ENCODE data around the gene GADD45GIP1.
"Not testable (repeated sequence)": the region's sequence is repeated elsewhere in the genome, so short reads cannot be mapped to it uniquely, and the experiment has no call there.

Gene GADD45GIP1

DNA sequence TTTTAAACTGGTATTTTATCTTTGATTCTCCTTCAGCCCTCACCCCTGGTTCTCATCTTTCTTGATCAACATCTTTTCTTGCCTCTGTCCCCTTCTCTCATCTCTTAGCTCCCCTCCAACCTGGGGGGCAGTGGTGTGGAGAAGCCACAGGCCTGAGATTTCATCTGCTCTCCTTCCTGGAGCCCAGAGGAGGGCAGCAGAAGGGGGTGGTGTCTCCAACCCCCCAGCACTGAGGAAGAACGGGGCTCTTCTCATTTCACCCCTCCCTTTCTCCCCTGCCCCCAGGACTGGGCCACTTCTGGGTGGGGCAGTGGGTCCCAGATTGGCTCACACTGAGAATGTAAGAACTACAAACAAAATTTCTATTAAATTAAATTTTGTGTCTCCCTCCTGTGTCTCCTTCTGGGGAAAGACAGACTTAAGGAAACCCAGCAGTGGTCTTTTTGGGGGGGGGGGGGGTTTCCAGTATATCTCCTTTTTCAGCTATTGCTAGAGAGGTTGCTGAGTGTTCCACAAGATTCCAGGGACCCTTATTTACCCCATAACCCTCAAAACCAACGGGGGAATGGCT, 12.8 kb downstream of the GADD45GIP1 start:
- in situ Hi-C loops (cut with HindIII; ENCODE audit: low sequenced_read_pairs): no loop called here

- in situ Hi-C loops (cut with HindIII; ENCODE audit: low sequenced_read_pairs): no loop called here
These were observed 13.5 kb downstream of the GADD45GIP1 start for GRCh38 chr19:12943437-12944044.

DNA sequence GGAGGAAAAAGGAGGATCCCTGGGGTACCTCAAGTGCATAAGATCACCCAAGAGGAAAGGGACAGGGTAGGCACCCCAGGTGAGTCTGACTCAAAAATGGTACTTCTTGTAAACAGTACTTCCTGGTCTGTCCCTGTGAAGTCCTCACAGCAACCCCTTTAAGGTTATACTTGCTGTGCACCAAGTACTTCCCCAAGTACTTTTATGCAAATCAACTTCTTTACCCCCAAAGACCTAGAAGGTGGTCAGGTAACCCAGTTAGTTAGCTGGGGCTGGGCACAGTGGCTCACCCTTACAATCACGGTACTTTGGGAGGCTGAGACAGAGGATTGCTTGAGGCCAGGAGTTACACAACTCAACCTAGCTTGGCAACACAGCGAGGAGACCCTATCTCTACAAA, 16.1 kb downstream of the GADD45GIP1 start:
- in situ Hi-C loops (cut with HindIII; ENCODE audit: low sequenced_read_pairs): no loop called here

DNA sequence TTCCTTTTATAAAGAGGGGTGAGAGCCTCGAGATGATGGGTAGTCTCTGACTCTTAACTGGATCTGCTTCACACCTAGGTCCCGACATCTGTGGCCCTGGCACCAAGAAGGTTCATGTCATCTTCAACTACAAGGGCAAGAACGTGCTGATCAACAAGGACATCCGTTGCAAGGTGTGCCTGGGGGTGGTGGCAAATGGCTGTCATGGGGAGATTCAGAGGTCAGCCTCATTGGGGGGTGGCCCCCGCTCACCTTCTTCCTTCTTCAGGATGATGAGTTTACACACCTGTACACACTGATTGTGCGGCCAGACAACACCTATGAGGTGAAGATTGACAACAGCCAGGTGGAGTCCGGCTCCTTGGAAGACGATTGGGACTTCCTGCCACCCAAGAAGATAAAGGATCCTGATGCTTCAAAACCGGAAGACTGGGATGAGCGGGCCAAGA, 17.0 kb downstream of the GADD45GIP1 start:
- in situ Hi-C loops (cut with HindIII; ENCODE audit: low sequenced_read_pairs): no loop called here

DNA sequence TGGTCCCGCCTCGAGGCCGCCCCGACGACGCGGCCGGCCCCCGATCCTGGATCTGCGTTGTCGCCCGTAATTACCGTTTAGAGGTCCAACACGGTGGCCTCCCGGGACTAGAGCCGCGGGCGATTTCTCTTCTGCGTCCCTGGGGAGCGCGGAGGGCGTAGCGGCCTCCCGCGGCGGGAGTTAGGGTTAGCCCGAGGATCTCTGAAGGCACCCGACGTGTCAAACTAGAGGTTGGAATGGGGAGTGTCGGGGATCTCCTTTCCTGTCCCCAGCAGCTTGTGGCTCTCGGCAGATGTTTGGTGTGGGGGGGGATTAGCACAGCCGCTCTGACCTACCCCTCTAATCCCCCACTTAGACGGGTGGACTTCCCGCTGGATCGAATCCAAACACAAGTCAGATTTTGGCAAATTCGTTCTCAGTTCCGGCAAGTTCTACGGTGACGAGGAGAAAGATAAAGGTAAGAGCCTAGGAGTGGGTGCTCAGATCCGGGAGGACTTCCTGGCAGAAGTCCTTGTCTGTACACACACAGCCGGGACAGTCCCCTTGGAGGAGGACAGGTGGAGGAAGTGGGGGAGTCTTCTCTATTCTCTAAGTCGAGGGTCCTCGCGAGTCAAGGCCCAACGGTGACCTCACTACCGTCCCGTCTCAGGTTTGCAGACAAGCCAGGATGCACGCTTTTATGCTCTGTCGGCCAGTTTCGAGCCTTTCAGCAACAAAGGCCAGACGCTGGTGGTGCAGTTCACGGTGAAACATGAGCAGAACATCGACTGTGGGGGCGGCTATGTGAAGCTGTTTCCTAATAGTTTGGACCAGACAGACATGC, 18.0 kb downstream of the GADD45GIP1 start:
- in situ Hi-C loops (cut with HindIII; ENCODE audit: low sequenced_read_pairs): no loop called here

- in situ Hi-C loops (cut with HindIII; ENCODE audit: low sequenced_read_pairs): no loop called here
These were observed 18.9 kb downstream of the GADD45GIP1 start, which contains the start of gene CALR for GRCh38 chr19:12937927-12938778. TSS of gene CALR (plus strand) at chr19:12938609. CDS start at chr19:12938680, 71 bp downstream.

- in situ Hi-C loops (cut with HindIII; ENCODE audit: low sequenced_read_pairs): no loop called here
These were observed 19.7 kb downstream of the GADD45GIP1 start for GRCh38 chr19:12937093-12937926.

- in situ Hi-C loops (cut with HindIII; ENCODE audit: low sequenced_read_pairs): no loop called here
These were observed 20.4 kb downstream of the GADD45GIP1 start for GRCh38 chr19:12936582-12936981.

DNA sequence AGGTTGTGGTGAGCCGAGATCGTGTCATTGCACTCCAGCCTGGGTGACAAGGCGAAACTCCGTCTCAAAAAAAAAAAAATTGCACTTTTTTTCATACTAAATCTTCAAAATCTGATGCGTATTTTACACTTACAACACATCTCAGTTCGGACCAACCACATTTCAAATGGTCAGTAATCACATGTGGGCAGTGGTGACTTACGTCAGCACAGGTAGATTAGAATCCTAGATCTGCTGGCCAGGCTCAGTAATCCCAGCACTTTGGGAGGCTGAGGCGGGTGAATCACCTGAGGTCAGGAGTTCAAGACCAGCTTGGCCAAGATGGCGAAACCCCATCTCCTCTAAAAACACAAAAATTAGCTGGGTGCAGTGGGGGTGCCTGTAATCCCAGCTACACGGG, 22.0 kb downstream of the GADD45GIP1 start:
- in situ Hi-C loops (cut with HindIII; ENCODE audit: low sequenced_read_pairs): no loop called here

DNA sequence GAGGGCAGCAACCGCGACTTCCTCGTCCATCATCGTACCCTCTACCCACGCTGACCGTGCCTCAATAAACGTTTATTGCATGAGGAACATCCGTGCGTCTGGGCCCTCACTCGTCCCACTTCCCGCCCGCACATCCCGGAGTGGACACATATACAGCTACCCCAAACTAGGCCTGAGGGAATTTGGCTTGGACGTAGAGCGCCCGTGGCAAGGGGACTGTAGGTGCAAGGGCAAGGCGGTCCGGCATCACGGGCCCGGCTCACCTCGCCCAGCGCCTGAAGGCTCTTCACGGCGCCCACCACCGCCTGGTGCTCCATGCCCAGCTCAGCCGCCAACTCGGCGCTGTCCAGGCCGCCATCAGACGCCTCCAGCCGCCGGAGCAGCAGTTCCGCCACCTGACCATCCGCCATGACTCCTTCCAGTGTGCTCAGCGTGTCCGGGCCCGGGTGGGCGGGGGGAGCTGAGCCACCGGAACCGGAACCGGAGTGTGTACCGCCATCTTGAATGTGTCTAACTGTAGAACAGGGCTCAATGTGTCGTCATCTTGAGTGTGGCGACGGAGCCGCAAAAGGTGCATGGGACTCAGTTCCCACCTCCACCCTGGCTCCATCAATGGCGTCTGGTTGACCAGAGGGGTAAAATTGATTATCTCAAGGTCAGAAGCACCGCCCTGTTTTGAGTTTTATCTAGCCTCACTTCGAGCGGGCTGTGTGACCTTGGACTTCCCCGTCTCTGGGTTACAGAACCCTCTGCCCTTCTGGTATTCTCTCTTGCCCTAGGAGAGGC, 23.5 kb downstream of the GADD45GIP1 start, which contains the start of gene FARSA:
Gene FARSA, minus strand, starts transcription at position 425 of the 786 bp plus-strand sequence. Its CDS starts 15 bp downstream, at position 410.
- in situ Hi-C loops (cut with HindIII; ENCODE audit: low sequenced_read_pairs): no loop called here

DNA sequence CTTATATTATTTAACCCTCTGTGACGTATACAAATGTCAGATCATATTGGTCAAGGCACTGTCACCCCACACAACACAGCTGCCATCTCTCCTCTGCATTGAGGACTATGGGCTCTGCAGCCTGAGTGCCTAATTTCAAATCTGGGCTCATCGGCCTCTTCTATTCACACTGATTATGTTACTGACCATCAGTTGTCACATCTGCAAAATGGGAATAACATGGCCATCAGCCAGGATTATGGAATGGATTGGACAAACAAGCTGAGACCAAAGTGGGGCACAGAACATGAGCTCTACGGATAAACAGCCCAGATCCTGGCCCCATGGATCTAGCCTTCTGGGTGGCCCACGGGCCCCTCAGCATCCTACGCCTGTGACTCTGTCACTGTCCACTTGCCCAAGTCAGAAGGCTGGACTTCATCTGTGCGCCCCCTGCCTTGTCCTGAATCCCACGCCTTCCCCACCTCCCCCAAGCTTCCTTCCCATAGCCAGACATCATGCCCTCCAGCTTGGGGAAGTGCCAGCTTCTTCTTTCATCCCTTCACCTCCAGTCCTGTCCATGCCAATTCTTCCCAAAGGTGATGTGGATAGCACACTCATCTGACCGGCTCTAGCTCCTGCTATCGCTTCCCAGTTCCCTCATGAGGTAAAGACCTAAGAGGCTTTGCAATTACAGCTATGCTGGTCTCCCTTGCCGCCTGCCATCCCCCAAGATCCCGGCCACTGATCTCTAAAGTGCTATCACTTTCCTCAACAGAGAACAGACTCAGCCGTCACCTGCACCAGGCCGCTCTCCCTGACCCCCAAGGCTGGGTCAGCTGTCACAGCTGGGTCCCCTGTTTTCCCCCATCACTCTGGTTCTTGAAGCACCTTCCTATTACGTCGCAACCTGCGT, 24.4 kb downstream of the GADD45GIP1 start:
- in situ Hi-C loops (cut with HindIII; ENCODE audit: low sequenced_read_pairs): no loop called here

DNA sequence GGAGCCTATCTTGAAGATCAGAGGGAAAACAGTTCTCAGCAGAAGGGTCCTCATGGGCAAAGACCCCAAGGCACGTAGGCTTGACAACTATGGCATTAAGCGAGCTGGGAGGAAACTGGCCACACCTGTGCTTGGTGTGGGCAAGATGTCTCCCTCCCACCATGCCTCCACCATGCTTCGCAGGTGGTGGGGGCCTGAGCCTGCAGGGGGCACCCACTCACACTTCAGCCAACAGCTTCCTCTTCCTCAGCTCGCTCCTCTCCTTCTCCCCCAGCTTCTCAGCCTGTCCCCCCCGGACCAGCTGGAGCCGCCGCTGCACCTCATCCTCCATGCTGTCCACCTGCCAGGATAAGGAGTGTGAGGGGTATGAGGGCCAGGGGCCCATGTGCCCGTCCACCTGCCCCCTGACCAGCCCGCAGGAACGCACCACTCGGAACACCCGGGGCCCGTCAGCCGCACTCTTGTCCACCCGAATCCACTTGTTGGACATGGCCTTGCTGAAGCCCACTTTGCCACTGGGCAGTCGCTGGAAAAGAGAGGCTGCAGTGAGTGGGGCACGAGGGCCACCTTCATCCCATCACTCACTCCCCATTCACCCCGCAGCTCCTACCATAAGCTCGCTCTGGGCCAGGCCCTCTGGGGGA, 26.9 kb downstream of the GADD45GIP1 start:
- in situ Hi-C loops (cut with HindIII; ENCODE audit: low sequenced_read_pairs): no loop called here

- in situ Hi-C loops (cut with HindIII; ENCODE audit: low sequenced_read_pairs): no loop called here
These were observed 32.3 kb downstream of the GADD45GIP1 start for GRCh38 chr19:12924621-12925310.

GRCh38 chr19:12922959-12923358, 34.1 kb downstream of the GADD45GIP1 start:
- in situ Hi-C loops (cut with HindIII; ENCODE audit: low sequenced_read_pairs): no loop called here

DNA sequence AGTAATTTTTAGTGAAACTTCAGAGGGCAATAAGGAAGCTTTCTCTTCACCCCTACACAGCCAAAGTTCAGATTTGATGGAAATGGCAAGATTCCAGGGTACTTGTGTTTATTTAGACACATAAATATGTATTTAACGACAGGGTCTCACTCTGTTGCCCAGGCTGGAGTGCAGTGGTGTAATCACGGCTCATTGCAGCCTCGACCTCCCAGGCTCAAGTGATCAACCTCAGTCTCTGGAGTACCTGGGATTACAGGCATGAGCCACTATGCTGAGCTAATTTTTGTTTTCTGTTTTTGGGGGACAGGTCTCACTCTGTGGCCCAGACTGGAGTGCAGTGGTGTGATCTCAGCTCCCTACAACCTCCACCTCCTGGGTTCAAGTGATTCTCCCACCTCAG, 36.0 kb downstream of the GADD45GIP1 start:
- in situ Hi-C loops (cut with HindIII; ENCODE audit: low sequenced_read_pairs): no loop called here

- in situ Hi-C loops (cut with HindIII; ENCODE audit: low sequenced_read_pairs): no loop called here
These were observed 38.8 kb downstream of the GADD45GIP1 start for GRCh38 chr19:12918253-12918652.

- in situ Hi-C loops (cut with HindIII; ENCODE audit: low sequenced_read_pairs): not testable (repeated sequence)
These were observed 41.2 kb downstream of the GADD45GIP1 start for GRCh38 chr19:12915860-12916259.

Measured in endothelial cell of hepatic sinusoid (primary cell).